Measurements from ENCODE around the gene PRKCB.
"Not testable (repeated sequence)": the region's sequence is repeated elsewhere in the genome, so short reads cannot be mapped to it uniquely, and the experiment has no call there.

Gene PRKCB

DNA sequence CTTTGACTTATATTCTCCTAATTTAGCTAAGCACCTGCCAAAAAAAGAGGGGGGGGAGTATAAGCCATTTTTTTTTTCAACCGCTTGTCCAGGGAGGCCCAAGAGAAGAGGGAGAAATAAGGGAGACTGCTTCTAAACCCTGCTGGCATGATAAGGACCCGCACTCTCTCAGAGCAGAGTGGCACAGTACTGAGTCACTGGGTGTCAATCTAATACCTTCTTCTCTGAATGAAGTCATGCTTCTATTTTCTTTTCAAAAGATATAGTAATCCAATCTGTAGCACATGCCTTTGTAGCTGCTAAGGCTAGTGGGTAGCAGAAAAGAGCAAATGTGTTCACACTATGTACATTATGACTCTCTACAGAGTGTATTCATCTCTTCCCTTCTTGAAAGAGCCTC is 385.4 kb downstream of the PRKCB start:
- no peak overlapping the region for H3K4me3 ChIP-seq (ENCODE audit: extremely low read depth, insufficient read depth, low read length, poor library complexity, severe bottlenecking)
- H3K4me1 ChIP-seq (ENCODE audit: control insufficient read depth, insufficient read depth, low read length, poor library complexity, severe bottlenecking): peaks cover 5% of the 10 kb centered on the region
- H3K9me3 ChIP-seq (ENCODE audit: control insufficient read depth, low read length): no peaks in the 10 kb centered on the region
- H3K36me3 ChIP-seq (ENCODE audit: control insufficient read depth, insufficient read depth, low read length): no peaks in the 10 kb centered on the region
- WGBS, 2 experiments (ENCODE audit: insufficient coverage in 2 of 2): 92 to 100% methylated on average over 1 to 2 of the region's 2 CpGs
- no peak overlapping the region for H3K27ac ChIP-seq (ENCODE audit: low read depth, low read length, severe bottlenecking)

GRCh38 chr16:24228514-24228913 is 392.7 kb downstream of the PRKCB start:
- no peaks in the 10 kb centered on the region for H3K36me3 ChIP-seq (ENCODE audit: control insufficient read depth, insufficient read depth, low read length)
- H3K4me3 ChIP-seq (ENCODE audit: extremely low read depth, insufficient read depth, low read length, poor library complexity, severe bottlenecking): no peak overlapping the region
- peaks cover 6% of the 10 kb centered on the region for H3K4me1 ChIP-seq (ENCODE audit: control insufficient read depth, insufficient read depth, low read length, poor library complexity, severe bottlenecking)
- 82% methylated on average over 3 of the region's 7 CpGs; no CpG with 5 or more reads in 1 of the 2 experiments for WGBS, 2 experiments (ENCODE audit: insufficient coverage in 2 of 2)
- H3K9me3 ChIP-seq (ENCODE audit: control insufficient read depth, low read length): no peaks in the 10 kb centered on the region
- no peak overlapping the region for H3K27ac ChIP-seq (ENCODE audit: low read depth, low read length, severe bottlenecking)

DNA sequence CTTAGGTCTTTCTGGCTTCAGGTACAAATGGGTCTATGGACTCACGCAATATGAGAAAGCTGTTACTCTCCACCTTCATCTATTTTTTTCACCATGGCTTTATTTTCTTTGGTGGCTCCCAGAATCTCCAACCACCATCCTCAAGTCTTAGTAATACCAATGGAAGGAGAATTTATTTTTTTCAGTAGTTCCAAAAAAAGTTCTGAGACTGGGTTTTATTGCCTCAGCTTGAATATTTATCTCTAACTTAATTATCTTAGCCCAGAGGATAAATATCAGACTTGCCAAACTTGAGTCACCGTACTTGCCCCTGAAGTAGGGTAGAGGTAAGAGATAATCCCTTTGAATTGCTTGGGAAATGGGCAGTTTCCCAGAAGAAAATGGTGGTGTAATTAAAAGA is 397.2 kb downstream of the PRKCB start:
- whole genome bisulfite sequencing, 2 experiments (ENCODE audit: insufficient coverage in 2 of 2): 100% methylated on average over 1 of the region's 2 CpGs

GRCh38 chr16:24234737-24235136 is 399.0 kb downstream of the PRKCB start:
- 87 to 100% methylated on average over 3 of the region's 5 CpGs for WGBS, 2 experiments (ENCODE audit: insufficient coverage in 2 of 2)
- H3K27ac ChIP-seq (ENCODE audit: low read depth, low read length, severe bottlenecking): no peak overlapping the region
- H3K9me3 ChIP-seq (ENCODE audit: control insufficient read depth, low read length): peaks cover 13% of the 10 kb centered on the region
- no peaks in the 10 kb centered on the region for H3K36me3 ChIP-seq (ENCODE audit: control insufficient read depth, insufficient read depth, low read length)
- no peaks in the 10 kb centered on the region for H3K4me1 ChIP-seq (ENCODE audit: control insufficient read depth, insufficient read depth, low read length, poor library complexity, severe bottlenecking)
- no peak overlapping the region for H3K4me3 ChIP-seq (ENCODE audit: extremely low read depth, insufficient read depth, low read length, poor library complexity, severe bottlenecking)

More for the DNA sequence above, 397.2 kb downstream of the PRKCB start:
- H3K4me3 ChIP-seq (ENCODE audit: extremely low read depth, insufficient read depth, low read length, poor library complexity, severe bottlenecking): no peak overlapping the region
- no peaks in the 10 kb centered on the region for H3K9me3 ChIP-seq (ENCODE audit: control insufficient read depth, low read length)
- H3K4me1 ChIP-seq (ENCODE audit: control insufficient read depth, insufficient read depth, low read length, poor library complexity, severe bottlenecking): no peaks in the 10 kb centered on the region
- H3K36me3 ChIP-seq (ENCODE audit: control insufficient read depth, insufficient read depth, low read length): no peaks in the 10 kb centered on the region
- H3K27ac ChIP-seq (ENCODE audit: low read depth, low read length, severe bottlenecking): no peak overlapping the region

- no peaks in the 10 kb centered on the region for H3K36me3 ChIP-seq (ENCODE audit: control insufficient read depth, insufficient read depth, low read length)
- H3K4me1 ChIP-seq (ENCODE audit: control insufficient read depth, insufficient read depth, low read length, poor library complexity, severe bottlenecking): no peaks in the 10 kb centered on the region
- WGBS, 2 experiments (ENCODE audit: insufficient coverage in 2 of 2): 82 to 100% methylated on average over 1 to 2 of the region's 2 CpGs
- H3K9me3 ChIP-seq (ENCODE audit: control insufficient read depth, low read length): peaks cover 13% of the 10 kb centered on the region
- H3K27ac ChIP-seq (ENCODE audit: low read depth, low read length, severe bottlenecking): no peak overlapping the region
- H3K4me3 ChIP-seq (ENCODE audit: extremely low read depth, insufficient read depth, low read length, poor library complexity, severe bottlenecking): no peak overlapping the region
Measured at GRCh38 chr16:24235806-24236205, 400.0 kb downstream of the PRKCB start.

- H3K27ac ChIP-seq (ENCODE audit: low read depth, low read length, severe bottlenecking): not testable (repeated sequence)
- peaks cover 13% of the 10 kb centered on the region for H3K9me3 ChIP-seq (ENCODE audit: control insufficient read depth, low read length)
- 68% methylated on average over 2 of the region's 2 CpGs; no CpG with 5 or more reads in 1 of the 2 experiments for WGBS, 2 experiments (ENCODE audit: insufficient coverage in 2 of 2)
Measured at GRCh38 chr16:24238846-24239245, 403.1 kb downstream of the PRKCB start.

GRCh38 chr16:24246911-24247607 is 411.3 kb downstream of the PRKCB start:
- Histone ChIP-seq H3K4me3 (ENCODE audit: extremely low read depth, insufficient read depth, low read length, poor library complexity, severe bottlenecking) (no peak overlapping the region), H3K4me1 (ENCODE audit: control insufficient read depth, insufficient read depth, low read length, poor library complexity, severe bottlenecking) (no peaks in the 10 kb centered on the region), H3K9me3 (ENCODE audit: control insufficient read depth, low read length) (no peaks in the 10 kb centered on the region), H3K27ac (ENCODE audit: low read depth, low read length, severe bottlenecking) (no peak overlapping the region), H3K36me3 (ENCODE audit: control insufficient read depth, insufficient read depth, low read length) (no peaks in the 10 kb centered on the region)
- WGBS, 2 experiments (ENCODE audit: insufficient coverage in 2 of 2): 79 to 83% methylated on average over 3 to 4 of the region's 4 CpGs

More at GRCh38 chr16:24238846-24239245, 403.1 kb downstream of the PRKCB start:
- not testable (repeated sequence) for H3K4me3 ChIP-seq (ENCODE audit: extremely low read depth, insufficient read depth, low read length, poor library complexity, severe bottlenecking); H3K4me1 ChIP-seq (ENCODE audit: control insufficient read depth, insufficient read depth, low read length, poor library complexity, severe bottlenecking); H3K36me3 ChIP-seq (ENCODE audit: control insufficient read depth, insufficient read depth, low read length)

GRCh38 chr16:24253192-24253591 is 417.4 kb downstream of the PRKCB start:
- Histone ChIP-seq H3K4me1 (ENCODE audit: control insufficient read depth, insufficient read depth, low read length, poor library complexity, severe bottlenecking) (no peaks in the 10 kb centered on the region), H3K36me3 (ENCODE audit: control insufficient read depth, insufficient read depth, low read length) (no peaks in the 10 kb centered on the region), H3K4me3 (ENCODE audit: extremely low read depth, insufficient read depth, low read length, poor library complexity, severe bottlenecking) (no peak overlapping the region), H3K9me3 (ENCODE audit: control insufficient read depth, low read length) (no peaks in the 10 kb centered on the region), H3K27ac (ENCODE audit: low read depth, low read length, severe bottlenecking) (no peak overlapping the region)
- 17 to 24% methylated on average over 3 to 4 of the region's 7 CpGs for WGBS, 2 experiments (ENCODE audit: insufficient coverage in 2 of 2)

DNA sequence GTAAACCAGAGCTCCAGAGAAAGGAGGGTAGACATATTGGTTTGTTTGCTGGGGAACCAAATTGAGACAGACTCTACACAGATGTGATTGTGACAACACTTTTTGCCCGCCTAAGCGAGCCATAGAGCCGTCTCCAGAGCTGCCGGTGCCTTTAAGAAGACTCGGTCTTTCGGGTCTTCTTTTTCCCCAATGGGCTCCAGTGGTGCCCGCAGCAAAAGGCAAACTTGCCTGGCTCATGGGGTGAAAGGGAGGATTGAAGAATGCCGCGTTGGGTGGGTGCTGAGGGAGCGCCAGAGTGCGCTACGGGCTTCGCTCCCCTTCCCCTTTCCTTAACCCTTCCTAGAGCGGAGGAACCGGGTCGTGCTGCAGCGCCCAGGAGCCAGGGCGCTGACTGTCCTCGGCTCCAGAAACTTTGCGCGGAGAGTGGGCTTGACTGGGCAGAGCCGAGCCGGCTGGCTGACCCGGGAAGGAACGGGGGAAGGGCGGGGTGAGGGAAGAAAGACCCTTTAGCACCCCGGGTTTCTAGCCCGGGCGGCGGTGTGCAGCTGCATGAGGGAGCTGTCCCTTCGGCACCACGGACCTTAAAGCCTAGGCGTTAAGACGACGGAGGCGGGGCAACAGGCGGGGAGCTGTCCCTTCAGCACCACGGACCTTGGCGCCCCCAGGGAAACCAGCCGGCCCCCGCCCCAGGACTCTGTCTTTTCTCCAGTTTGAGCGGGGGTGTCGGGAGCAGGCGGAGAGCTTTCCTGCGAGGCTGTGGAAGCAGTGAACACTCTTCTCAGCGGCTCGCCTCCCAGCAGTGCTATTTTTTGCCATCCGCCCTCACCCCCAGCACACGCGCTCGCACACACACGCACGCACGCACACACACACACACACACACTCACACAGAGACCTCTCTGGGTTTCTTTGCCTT is 419.9 kb downstream of the PRKCB start, which contains the start of gene CACNG3:
Gene CACNG3 (plus strand): TSS at position 880 of the 916 bp plus-strand sequence. CDS start 420 bp downstream, outside the sequence.
- Histone ChIP-seq H3K27ac (ENCODE audit: low read depth, low read length, severe bottlenecking) (no peak within 1 kb of the TSS), H3K36me3 (ENCODE audit: control insufficient read depth, insufficient read depth, low read length) (no peaks in the 10 kb centered on the region), H3K4me1 (ENCODE audit: control insufficient read depth, insufficient read depth, low read length, poor library complexity, severe bottlenecking) (no peaks in the 10 kb centered on the region), H3K9me3 (ENCODE audit: control insufficient read depth, low read length) (no peaks in the 10 kb centered on the region), H3K4me3 (ENCODE audit: extremely low read depth, insufficient read depth, low read length, poor library complexity, severe bottlenecking) (no peak within 1 kb of the TSS)
- WGBS, 2 experiments (ENCODE audit: insufficient coverage in 2 of 2): 6 to 7% methylated on average over 27 to 38 of the region's 54 CpGs

DNA sequence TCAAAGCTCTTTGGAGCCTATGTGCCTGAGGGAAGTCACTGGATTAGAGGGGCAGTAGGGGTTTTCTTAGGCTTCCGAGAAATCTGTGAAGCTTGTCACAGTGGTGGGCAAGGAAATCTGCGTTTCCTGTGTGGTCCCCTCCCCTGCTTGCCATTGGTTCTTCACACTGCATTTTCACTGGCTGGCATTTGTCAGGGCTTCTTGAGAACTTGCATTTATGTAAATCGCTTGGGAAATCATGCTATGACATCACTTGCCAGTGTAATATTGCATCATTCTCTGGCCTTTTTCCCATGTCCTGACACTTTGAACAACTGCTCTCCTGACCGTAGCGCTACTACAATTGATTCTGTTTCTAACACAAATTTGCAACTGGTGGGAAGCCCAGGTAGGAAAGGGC is 422.2 kb downstream of the PRKCB start:
- Histone ChIP-seq H3K36me3 (ENCODE audit: control insufficient read depth, insufficient read depth, low read length) (no peaks in the 10 kb centered on the region), H3K27ac (ENCODE audit: low read depth, low read length, severe bottlenecking) (no peak overlapping the region), H3K9me3 (ENCODE audit: control insufficient read depth, low read length) (no peaks in the 10 kb centered on the region), H3K4me1 (ENCODE audit: control insufficient read depth, insufficient read depth, low read length, poor library complexity, severe bottlenecking) (no peaks in the 10 kb centered on the region), H3K4me3 (ENCODE audit: extremely low read depth, insufficient read depth, low read length, poor library complexity, severe bottlenecking) (no peak overlapping the region)
- WGBS, 2 experiments (ENCODE audit: insufficient coverage in 2 of 2): 63 to 64% methylated on average over 5 of the region's 5 CpGs

Measured in mesodermal cell (in vitro differentiated cells).